C4-2B (cell line): ENCODE results near the gene DNTTIP2.

Experiments used
- H3K27ac ChIP-seq: fragments of 450-650 bp; 2 replicates; pipeline ENCODE4 v1.5.1; 2017
- ZFX ChIP-seq: fragments of 450-650 bp; IDR thresholded peaks from 2 replicates; pipeline ENCODE4 v1.6.1; 2017
- TF ChIP-seq, protein P1 (sequence below): fragments of 450-650 bp; conservative IDR thresholded peaks from 2 replicates; pipeline ENCODE4 v1.5.1; 2017; ENCODE audit warnings: mild to moderate bottlenecking

DNTTIP2 gene

DNA sequence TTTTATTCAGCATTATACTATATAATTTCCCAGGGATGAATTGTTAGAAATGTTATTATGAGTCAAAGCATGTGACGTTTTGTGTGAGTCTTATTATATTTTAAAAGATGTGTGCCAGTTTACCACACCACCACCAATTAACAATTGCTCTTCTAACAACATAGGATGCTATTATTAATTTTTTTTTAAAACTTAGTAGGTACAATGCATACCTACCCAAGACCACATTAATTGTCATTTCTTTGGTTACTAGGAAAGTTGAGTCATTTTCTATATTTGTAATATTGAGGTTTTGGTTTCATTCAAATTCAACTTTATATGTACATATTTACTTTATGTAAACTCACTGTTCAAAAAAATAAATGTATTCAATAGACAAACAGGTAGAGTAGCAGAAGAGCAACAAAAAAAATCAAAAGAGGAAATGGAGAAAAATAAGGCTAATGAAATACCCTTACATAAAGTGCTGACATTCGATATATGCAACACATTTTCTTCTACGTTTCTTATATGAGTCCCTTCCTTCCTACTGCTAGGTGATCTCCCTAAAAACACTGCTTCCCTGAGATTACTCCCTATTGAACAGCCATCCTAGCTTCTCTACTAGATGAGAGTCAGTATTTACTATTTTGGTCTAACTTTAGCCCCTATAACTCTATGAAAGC, 20.7 kb upstream of the DNTTIP2 start:
- no peak overlapping the region for H3K27ac ChIP-seq
- no peak for TF ChIP-seq ZFX
- TF ChIP-seq, protein P1, sequence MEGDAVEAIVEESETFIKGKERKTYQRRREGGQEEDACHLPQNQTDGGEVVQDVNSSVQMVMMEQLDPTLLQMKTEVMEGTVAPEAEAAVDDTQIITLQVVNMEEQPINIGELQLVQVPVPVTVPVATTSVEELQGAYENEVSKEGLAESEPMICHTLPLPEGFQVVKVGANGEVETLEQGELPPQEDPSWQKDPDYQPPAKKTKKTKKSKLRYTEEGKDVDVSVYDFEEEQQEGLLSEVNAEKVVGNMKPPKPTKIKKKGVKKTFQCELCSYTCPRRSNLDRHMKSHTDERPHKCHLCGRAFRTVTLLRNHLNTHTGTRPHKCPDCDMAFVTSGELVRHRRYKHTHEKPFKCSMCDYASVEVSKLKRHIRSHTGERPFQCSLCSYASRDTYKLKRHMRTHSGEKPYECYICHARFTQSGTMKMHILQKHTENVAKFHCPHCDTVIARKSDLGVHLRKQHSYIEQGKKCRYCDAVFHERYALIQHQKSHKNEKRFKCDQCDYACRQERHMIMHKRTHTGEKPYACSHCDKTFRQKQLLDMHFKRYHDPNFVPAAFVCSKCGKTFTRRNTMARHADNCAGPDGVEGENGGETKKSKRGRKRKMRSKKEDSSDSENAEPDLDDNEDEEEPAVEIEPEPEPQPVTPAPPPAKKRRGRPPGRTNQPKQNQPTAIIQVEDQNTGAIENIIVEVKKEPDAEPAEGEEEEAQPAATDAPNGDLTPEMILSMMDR: no peak

DNA sequence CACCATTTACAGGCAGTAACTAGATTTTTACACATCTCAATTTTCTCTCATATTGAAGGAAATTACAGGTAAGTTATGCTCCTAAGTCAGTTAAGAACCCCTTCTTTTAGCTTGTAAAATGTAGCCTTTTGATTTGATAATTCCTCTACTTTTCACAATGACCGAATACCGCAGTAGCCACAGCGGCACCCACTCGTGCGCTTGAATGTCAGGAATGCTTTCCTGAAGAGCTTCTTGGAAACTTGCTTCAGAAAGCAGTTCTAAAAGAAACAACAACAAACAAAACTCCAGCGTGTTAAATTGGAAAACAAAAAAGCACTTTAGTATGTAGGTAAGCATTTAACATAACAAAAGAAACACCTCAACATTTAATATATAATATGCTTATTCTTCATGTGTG, 9.9 kb upstream of the DNTTIP2 start:
- H3K27ac ChIP-seq: no peak overlapping the region
- TF ChIP-seq, protein P1: no peak
- no peak for TF ChIP-seq ZFX

DNA sequence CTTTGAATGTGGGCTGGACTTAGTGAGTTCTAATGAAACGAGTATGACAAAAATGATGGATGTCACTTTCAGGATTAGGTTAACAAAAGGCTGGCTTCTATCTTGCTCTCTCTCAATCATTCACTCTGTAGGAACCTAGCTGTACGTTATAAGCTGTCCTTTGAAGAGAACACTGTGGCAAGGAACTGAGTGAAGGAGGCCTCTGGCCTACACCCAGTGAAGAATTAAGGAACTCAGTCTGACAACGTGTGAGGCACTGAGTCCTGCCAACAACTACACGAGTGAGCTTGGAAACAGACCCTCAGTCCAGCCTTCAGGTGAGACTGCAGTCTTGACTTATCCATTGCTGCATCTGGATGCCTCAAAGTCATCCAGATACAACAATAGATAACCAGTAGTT, 3.3 kb upstream of the DNTTIP2 start:
- no peak overlapping the region for H3K27ac ChIP-seq

DNA sequence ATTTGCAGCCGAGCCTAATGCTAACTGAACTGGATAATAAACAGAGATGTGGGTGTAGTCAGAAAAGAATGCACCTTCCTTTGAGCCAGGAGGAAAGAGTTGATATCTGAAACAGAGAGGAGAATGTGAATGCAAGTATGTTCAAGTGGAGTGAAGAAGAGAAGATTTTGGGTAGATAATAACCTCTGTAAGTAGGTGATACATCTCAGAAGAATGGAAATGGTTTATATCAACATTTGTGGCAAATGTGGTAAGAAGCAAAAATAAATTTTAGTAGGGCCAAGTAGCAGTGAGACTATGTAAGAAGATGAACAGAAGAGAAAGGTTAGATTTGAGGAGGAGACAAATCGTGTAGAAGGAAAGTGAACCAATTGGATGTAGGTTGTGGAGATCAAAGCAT, 1.7 kb upstream of the DNTTIP2 start:
- TF ChIP-seq, protein P1: no peak
- no peak for TF ChIP-seq ZFX
- H3K27ac ChIP-seq: no peak overlapping the region

More for the DNA sequence above, 3.3 kb upstream of the DNTTIP2 start:
- no peak for TF ChIP-seq ZFX
- TF ChIP-seq, protein P1: no peak

DNA sequence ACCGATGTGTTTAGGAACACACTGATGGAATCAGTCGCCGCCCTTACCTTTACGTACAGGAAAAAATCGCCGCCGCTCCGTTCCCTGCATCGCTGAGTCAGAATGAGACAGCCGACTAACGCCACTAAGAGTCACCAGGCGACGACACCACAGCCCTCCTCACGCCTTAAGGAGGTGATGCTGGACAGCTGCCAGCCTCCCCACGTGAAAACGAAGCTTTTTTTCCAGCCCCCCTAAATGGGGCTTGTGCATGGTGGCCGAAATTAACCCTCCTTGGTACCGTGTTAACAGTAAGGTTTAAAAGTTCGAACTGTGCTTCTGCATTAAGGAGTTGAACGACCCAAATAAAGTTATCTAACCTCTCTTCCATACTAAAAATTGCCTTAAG, 511 bp downstream of the DNTTIP2 start:
- H3K27ac ChIP-seq: peak overlapping the region; percentile 85
- TF ChIP-seq, protein P1: no peak
- TF ChIP-seq ZFX: no peak

DNA sequence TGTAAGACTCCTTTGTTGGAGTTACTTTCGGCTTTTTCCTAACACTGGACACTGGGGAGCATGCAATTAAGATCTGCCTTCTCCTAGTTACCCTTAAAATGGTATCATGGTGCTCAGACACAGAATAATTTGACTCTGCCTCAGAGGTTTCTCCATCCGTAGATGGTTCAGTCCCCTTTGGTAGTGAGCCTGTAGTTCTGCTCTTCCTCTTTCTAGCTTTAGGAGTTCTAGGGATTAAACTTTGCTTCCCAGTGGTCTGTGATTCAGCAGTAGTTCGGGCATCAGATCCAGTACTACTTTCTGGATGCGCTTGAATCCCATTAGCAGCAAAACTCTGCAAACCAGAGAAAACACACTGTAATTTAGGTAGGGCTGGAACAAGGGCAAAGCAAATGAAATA, 1.5 kb downstream of the DNTTIP2 start:
- no peak overlapping the region; the same call in 1 of the 2 replicates for H3K27ac ChIP-seq
- TF ChIP-seq, protein P1: no peak
- TF ChIP-seq ZFX: no peak

DNA sequence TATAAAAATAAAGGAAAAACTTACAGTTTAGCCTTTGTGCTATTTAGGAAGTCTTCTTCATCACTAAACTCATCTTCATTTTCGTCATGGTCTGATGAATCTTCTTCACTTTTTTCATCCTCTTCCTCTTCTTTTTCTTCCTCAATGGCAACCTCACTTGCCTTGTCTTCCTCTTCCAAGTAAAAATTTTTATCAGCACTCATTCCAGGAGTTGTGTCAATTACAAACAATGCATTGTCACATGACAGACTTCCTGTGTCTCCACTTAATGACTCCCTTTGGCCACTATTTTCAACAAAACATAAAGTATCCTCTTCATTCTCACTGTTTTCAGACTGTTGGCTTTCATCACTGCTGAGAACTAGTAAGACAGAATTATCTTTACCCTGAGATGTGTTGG, 2.8 kb downstream of the DNTTIP2 start:
- no peak overlapping the region for H3K27ac ChIP-seq
- no peak for TF ChIP-seq ZFX
- TF ChIP-seq, protein P1: no peak
